Keratinocyte (primary cell): Measurements from ENCODE around the gene SF1.

Source experiments
- EZH2 ChIP-seq: IDR thresholded peaks from one replicate; pipeline ENCODE4 v1.6.1; 2012; ENCODE audit warnings: inconsistent platforms, mild to moderate bottlenecking, low read length, moderate library complexity
- TF ChIP-seq, protein P1 (sequence below), 3 experiments: IDR thresholded peaks in 1 of 3; conservative IDR thresholded peaks in 1 of 3; optimal IDR thresholded peaks in 1 of 3; 2 replicates in 2 of 3; 3 replicates in 1 of 3; pipeline versions ENCODE3 to v1.5.1; 2011; ENCODE audit warnings: low read length in 3 of 3, mild to moderate bottlenecking in 3 of 3, moderate library complexity in 2 of 3, control low read depth in 1 of 3, inconsistent platforms in 1 of 3; ENCODE audit not compliant: insufficient read depth in 2 of 3; ENCODE audit errors: extremely low read depth in 1 of 3

DNA sequence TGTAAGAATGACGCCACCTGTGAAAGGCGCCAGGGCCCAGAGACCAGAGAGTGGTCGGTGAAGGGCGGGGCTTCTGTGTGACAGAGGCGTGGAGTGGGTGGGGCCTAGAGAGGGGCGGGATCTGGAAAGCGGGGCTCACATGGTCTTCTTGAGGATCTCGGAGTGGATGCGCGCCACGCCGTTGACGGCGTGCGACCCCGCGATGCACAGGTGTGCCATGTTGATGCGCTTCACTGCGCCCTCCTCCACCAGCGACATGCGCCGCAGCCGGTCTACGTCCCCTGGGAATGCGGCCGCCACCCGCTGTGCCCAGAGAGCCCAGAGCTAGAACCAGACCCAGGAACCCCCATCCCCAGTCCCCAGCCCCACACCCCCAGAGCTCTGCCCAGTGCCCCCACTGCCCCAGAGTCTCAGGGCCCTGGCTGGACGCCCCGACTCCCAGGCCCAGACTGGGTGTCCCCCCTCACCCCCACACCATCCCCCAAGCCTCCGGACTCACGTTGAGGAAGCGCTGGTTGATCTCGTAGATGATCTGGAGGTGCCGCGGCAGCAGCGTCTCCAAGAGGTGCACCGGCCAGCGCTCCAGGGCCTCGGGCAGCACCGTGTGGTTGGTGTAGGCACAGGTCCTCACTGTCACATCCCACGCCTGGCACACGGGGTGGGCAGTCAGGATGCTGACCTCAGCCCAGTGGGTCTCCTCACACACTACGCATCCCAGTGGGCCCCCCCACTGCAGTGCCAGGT, 24.8 kb downstream of the SF1 start:
- TF ChIP-seq, protein P1, sequence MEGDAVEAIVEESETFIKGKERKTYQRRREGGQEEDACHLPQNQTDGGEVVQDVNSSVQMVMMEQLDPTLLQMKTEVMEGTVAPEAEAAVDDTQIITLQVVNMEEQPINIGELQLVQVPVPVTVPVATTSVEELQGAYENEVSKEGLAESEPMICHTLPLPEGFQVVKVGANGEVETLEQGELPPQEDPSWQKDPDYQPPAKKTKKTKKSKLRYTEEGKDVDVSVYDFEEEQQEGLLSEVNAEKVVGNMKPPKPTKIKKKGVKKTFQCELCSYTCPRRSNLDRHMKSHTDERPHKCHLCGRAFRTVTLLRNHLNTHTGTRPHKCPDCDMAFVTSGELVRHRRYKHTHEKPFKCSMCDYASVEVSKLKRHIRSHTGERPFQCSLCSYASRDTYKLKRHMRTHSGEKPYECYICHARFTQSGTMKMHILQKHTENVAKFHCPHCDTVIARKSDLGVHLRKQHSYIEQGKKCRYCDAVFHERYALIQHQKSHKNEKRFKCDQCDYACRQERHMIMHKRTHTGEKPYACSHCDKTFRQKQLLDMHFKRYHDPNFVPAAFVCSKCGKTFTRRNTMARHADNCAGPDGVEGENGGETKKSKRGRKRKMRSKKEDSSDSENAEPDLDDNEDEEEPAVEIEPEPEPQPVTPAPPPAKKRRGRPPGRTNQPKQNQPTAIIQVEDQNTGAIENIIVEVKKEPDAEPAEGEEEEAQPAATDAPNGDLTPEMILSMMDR (optimal IDR thresholded peaks at IDR 0.05 in 1 of 3, IDR thresholded peaks at IDR 0.05 in 1 of 3, conservative IDR thresholded peaks at IDR 0.05 in 1 of 3; ENCODE audit: extremely low read depth in 1 of 3, insufficient read depth in 2 of 3, low read length in 3 of 3) = no peak
- TF ChIP-seq EZH2 = no peak
